Stimulated activated CD8-positive, alpha-beta memory T cell treated with anti-CD3 and anti-CD28 coated beads, Interleukin-12 subunit alpha, Interleukin-12 subunit beta, amount 100 ng/mL, for 1 hour (primary cell): ENCODE data around the gene VAMP2.
"Not testable (repeated sequence)": the region's sequence is repeated elsewhere in the genome, so short reads cannot be mapped to it uniquely, and the experiment has no call there.

Experiments
- DNase-seq: peaks from one replicate; pipeline ENCODE4 v3.0.0-alpha.2; 2020; ENCODE audit warnings: low read depth

VAMP2 gene

DNA sequence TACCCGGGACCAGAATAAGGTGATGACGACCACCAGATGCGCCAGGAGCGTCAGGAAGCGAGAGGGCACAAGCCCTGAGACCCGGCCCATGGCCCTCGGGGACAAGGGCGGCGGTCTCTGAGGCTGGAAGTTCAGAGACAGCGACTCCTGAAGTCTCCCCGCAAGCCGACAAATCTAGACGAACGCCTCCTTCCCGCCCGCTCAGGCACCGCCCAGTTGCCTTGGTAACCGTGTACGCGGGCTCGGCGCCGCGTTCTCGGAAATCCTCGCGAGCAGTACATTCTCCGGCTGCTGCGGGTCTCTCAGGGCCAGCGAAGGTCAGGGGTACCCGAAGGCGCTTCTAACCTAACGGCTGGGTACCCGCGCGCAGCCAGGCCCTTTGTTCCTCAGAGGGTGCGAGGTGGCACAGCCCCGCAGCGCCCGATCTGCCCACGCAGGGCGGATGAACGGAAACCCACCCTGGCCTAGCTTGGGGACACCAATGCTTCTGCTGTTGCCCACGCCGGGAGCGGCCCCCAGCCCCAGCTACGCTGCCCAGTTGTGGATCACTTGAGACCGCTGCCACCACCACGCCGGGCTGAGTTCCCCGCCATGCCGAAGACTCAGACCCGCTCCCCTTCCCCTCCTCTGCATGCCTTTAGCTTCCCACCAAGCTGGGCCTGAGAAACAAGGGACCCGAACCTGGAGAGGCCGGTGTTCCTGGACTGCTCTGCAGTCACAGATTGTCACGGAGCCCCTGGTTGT is 13.6 kb upstream of the VAMP2 start, which contains the start of gene TMEM107:
TSS of gene TMEM107 (minus strand) at position 184 of the 744 bp plus-strand sequence. CDS start at position 90, 94 bp downstream.
- peak; percentile 78 for DNase-seq

DNA sequence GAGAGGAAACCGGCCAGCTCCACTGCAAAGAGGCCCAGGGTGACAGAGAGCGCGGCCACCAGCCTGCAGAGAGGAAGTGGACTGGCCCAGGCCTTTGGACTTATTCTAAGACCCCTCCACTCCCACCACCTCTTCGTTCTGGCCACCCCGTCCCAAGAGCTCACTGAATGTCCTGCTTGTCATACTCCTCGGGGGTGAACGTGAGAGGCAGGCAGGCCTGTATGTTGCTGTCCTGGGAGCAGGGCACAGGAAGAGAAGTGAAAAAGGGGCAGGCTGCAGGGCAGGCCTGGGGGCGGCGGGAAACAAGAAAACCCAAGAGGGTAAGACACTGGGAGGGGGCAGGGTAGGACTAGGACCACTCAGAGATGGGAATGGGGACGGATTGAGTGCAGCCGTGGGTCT is 13.0 kb upstream of the VAMP2 start:
- DNase-seq: no peak

DNA sequence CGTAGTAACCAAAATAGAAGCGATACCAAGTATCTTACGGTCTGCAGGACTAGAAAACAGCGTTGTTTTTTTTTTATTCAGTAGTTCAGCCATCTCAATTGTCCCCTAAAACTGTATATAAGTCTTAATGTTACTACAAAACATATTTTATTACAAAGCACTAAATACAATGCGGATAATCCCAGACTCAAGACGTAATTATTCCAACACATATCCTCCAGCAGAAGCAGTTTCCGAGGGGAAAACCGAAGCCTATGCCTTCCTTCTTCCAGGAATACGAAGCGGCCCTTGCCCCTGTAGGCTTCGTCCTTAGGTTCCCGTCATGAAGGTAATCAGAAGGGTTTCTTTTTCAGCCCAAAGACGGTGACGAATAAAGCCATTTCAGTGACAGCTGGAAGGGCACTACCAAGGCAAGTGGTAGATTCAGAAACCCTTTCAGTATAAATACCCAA is 11.1 kb upstream of the VAMP2 start:
- DNase-seq: no peak

DNA sequence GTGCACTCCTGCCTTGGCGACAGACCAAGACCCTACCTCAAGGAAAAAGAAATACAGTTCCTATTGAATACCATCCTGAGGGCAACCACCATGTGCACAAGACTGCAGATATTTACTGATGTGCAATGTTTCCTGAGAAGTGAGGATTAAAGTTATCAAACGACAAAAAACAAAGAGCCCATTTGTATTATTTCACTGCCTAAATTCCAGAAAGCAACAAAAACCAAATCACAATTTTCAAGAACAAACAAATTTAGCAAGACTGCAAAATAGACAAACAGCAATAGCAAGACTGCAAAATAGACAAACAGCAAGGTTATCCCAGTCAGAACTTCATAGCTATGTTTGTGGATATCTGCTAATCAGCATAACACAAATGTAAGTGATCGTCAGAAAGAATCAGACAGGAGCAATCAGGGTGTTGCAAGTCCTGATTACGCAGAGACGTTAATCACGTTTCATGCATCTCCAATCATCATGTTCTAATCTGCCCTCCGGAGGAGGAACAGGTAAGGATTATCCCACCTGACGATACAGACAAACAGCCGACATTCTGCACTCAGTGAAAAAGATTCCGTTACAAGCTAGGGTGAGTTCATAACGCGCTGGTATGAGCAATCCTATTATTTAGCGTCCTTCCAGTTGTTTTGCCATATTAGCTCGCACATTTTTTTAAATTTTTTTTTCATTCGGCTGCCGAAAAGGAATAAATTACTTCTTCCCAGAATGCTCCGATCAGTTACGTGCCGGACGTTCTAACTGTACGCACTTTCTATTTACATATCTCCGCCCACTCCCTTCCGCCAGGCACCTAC is 10.5 kb upstream of the VAMP2 start:
- DNase-seq: peak; percentile 58

DNA sequence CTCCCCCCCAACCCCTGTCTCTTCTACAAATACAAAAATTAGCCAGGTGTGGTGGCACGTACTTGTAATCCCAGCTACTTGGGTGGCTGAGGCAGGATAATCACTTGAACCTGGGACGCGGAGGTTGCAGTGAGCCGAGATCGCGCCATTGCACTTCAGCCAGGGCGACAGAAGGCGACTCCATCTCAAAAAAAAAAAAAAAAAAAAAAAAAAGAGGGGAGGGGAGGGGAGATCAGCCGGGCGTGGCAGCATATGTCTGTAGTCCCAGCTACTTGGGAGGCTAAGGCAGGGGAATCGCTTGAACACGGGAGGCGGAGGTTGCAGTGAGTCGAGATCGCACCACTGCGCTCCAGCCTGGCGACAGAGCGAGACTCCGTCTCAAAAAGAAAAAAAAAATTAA is 7.4 kb upstream of the VAMP2 start:
- DNase-seq: not testable (repeated sequence)

DNA sequence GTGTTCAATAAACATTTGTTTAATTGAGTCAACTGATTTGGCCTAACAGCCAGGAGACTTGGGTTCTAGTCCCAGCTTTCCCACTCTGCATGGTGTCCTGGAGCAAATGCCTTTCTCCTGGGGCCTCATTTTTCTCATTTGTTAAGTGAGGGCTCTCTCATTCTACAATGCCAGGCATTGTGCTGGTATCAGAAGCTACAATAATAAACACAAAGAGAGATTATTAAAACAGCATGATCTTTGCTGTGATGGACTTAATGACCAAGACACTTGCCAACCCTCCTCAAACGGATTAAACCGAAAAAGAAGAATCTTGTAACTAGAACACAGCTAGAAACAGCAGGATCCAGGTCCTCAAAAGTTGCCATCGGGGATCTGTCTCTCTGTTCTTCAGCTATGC is 4.8 kb upstream of the VAMP2 start:
- DNase-seq: no peak

DNA sequence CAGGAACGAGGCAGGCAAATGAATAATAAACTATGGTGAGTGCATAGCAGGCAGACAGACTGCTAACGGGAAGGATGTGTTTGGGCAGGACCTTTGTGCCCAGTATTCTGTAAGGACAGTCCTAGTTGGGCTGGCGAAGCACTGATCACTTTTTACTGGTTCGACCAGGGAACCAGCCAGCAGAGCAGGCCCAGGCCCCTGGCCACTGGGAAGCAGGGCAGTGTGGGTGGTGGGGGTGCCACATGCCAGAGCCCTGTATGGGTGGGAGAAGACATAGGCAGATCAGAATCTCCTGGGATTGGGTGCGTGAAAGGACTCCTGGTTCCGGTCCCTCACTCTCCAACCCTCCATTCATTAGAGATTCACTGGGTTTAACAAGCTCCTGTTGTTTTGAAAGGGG is 4.0 kb upstream of the VAMP2 start:
- DNase-seq: no peak

DNA sequence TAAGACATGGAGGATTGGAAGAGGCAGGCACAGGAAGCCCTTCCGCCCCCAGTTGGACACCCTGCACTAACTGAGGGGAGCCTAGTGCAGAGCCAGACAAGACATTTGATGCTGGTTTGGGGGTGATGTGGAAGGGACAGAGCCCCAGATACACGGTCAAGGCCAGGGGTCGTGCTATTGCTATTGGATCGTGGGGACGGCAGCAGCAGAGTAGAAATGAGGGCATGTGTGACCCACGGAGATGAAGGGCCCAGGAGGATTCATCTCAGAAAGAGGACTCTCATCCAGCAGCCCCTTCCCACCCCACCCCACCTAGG is 2.0 kb upstream of the VAMP2 start:
- no peak for DNase-seq

DNA sequence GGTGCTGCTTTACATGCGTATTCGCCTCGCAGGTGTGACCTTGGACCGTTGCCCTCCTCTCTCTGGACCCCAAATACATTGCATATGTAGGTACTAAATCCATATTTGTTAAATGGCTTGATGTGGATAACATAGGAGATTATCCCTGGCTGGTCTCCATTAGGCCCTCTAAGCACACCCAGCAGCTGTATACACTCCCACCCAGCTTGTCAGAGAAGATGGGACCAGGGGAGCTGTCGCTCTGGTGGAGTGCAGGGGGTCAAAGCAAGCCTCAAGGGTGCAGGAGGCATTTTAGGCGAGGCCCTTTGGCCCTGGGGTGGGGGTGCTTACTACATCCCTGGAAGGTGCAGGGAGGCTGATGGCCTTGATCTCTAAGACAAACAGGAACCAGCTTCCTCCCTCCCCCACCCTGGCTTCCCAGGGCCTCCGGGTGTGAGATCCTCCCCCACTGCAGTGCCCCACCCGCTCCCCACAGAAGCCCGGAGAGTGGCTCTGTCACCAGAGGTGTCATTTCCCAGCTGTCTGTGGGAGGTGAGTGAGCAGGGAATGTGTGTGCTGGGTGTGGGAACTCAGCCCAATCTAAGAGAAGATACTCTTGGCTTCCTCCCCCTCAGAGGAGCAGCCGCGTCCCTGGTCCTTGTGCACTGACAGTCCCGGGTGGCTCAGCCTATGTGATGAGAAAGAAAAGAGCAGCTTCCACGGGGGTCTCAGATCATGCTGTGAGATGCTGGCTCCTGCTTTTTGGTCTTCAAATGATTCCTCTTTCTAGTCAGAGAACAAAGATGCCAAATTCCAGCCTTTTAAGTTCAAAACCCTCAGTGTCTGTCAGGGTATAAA is 1.4 kb upstream of the VAMP2 start:
- DNase-seq: peak; percentile 60

DNA sequence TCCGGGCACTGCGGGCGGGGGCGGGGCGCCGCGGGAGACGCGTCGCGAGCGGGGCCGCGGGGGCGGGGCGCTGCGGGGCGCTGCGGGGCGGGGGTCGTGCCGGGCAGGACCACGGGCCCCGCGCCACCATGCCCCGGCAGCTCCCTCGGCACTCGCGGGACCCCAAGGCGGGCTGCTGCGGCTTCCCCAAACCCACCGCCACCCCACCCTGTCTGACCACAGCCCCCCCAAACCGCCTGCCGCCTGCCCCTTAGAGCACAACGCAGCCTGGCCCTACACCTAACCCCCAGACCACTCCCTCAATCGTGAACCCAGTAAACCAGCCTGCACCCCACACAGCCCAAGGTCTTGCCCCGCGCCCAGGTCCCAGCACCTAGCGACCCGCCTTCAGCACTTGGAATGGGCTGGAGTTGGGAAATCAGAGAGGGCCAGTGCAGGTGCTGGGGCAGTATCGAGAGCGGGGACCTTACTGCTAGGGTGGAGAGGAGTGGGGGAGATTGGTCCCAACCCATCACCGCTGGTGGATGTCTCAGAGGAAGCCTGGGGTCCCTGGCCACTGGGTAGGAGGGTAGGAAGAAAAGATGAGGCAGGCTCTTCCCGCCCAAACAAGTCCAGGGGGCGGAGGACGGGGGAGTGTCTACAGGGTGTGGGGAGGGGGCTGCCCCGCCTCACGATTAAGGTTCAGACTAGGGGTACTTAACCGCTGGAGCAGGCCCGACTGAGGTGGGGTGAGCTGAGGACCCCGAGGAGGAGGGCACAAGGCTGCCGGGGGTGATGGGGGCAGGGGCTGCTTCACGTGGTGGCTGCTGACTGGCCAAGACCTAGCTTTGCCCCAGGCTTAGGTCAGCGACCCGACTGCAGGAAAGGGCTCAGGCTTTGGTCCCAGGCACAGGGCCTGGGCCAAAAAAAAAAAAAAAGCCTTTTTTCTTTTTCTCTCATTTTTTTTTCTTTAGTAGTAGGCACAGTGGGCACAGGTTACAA is 539 bp upstream of the VAMP2 start:
- no peak for DNase-seq

DNA sequence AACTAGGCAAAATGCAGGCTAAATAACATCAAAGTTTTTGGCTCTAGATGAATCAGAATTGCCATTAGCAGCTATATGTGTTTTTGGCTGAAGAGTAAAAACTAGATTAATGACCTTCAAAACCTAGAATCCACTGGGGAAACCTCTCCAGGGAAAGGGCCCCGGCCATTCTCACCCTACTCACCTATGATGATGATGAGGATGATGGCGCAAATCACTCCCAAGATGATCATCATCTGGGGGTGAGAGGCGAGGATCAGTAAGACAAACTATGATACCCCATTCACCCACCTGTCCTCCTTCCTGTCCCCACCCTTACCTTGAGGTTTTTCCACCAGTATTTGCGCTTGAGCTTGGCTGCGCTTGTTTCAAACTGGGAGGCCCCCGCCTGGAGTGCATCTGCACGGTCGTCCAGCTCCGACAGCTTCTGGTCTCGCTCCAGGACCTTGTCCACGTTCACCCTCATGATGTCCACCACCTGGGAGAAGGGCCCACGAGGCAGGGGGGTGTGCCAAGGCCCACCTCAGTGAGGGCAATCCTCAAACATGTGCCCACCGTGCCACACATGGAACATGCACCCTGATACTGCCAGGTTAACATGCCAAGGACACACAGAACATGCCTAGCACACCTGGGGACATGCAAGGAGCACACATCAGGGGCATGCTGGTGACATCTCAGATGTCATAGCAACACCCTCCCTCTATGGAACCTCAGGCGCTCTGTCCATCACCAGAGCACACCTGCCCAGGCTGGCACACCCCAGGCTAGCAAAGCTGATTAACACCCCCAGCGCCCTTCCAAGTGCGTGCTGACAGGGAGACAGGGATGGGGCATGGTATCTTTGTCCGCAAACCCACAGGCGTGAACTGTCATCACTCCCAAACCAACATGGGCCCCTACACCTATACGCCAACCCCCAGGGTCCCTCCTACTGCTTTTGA is 1.2 kb downstream of the VAMP2 start:
- no peak for DNase-seq

DNA sequence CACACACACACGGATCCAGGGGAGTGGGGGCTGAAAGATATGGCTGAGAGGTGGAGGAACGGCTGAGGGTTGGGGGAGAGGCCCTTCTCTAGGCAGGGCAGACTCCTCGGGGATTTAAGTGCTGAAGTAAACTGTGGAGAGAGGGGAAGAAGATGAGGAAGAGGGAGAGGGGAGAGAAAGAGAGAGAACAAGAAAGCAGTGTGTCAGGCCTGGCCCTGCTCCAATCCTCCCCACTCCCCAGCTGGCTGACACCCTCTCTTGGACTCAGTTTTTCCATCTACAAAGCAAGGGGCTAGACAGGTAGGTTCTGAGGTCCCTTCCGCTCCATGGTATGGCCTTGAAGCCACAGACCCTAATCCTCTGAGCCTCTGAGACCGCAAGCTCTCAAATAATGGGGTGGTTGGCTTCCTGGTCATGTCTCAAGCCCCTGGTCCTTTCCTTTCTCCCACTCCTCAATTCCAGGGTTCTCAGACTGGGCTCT is 2.0 kb downstream of the VAMP2 start:
- no peak for DNase-seq

DNA sequence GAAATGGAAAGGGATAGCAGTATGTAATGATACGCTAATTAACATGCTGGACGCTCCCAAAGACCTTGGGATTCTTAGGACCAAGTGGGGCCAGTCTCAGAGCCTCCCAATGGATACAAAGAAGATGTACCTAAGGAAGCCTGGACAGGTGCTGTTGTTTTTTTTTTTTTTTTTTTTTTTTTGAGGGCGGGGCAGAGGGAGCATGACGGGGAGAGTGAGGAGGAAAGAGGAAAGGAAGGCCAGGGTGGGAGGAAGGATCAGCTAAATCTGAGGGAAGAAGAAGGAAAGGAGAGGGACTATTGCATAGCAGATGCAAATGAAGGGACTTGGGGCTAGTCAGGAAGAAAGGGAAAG is 2.5 kb downstream of the VAMP2 start:
- no peak for DNase-seq

DNA sequence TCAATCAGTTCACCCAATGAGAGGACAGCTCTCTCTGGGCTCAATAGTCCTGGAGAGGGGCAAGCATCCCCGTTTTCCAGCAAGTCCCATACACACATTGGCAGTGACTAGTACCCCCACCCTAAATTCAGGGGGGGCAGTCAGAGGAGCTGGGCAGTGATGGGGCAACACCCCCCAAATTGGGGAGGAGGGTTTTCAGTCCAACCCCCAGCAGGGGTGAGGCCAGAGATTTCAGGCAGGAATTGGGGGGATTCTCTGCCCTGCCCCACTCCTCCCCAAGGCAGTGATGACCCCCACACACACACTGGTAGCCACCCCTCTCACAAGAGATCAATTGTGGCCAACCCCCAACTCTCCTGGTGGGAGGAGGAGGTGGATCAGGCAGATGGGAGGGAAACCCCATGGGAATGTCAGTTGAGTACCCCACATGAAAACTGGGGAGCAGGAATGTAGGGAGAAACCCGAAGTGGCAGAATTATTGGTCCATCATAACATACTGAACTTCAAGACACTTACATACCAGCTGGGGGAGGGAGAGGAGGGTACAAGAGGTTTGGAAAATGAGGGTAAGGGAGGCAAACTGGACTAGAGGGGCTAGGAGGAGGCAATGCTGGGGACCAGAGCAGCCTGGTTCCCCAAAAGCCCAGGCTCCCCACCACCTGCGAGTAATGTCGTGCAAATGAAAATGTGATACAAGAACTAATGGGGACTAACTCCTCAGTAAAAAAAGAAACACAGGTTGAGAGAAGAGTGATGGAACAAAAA is 3.1 kb downstream of the VAMP2 start:
- DNase-seq: no peak

DNA sequence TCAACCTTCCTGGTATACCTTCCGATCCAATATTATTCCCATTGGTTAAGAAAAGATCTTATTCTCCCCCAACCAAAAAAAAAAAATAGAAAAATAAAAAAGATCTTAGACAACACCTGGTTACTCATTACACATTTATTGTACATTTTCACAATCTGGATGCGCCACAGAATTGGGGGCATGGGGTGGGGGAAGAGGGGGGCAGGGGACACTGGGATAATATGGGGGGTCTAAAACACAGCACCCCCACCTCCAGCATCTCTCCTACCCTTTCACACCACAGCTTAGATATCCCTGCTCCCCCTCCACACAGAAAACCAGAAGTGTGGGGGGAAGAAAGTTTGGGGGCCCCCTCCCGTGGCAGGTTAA is 3.7 kb downstream of the VAMP2 start:
- no peak for DNase-seq

DNA sequence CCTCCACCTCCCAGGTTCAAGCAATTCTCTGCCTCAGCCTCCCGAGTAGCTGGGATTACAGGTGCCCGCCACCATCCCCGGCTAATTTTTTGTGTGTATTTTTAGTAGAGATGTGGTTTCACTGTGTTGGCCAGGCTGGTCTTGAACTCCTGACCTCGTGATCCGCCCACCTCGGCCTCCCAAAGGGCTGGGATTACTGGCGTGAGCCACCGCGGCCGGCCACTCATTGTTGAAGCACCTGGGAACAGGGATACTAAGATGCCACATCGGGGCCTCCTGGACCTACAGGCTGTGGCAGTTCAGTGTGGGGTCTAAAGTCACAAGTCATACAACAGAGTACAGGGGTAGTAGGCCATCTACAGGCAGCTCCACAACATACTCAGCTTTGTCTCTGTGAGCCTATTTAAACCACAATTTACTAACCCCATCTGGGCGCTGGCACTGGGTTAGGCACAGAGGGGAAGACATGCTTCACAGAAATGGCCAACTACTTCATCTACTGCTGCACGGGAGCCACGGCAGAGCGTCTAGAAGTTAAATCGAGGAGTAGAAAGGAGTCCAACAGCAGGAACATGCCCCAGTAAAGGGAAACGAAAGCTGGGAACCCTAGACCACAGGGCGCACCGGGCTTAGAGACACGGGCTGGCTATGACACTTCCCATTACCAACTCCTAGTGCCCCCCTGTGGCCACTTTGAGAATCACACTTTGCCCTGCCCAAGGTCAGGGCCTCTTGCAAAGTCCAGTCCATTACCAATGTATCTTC is 4.3 kb downstream of the VAMP2 start:
- DNase-seq: peak; percentile 76

DNA sequence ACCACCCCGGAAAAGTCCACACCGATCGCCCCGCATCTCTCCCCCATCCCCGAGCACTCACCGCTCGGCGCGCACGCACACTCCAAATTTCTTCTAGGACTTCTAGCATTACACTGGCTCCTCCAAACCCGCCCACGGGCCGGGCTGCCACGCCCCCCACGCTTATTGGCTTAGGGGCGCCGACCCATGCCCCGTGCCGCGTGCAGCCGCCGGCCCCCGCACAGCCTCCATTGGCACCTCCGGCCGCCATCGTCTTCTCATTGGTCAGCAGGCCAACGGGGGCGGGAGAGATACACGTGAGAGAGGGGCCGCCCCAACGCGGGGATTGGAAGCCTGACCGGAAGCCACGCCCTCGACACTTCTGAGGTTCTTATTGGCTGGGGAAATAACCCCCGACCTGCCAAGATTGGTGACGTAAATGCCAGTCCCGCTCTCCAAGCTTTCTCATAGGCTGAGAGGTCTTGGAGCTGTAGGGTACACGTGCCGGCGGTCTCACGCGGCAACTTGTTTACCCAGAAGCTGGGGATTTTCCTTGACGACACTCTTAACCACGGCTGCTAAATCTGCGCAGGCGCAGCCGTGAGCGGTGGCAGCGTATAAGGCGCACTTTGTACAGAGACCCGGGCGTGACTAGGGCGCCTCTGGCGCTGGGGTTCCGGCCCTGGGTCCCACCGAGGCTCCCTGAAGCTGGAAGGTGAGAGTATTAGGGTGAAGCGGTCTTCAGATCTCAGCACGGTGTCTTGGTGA is 6.3 kb downstream of the VAMP2 start:
- DNase-seq: peak; percentile 100

DNA sequence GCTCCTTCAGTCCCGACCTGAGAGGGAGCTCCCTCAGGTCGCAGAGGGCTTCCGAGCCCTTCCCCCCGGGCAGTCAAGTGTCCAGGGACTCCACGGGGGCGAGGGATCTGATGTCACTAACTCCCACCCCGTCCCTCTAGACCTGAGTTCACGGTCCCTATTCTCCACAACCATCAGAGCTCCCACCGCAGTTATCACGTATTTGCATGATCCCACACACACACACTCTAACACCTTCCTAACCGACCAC is 6.8 kb downstream of the VAMP2 start:
- DNase-seq: no peak
